T-helper 9 cell (primary cell): ENCODE data around the gene GRM1.

Experiments used
- DNase-seq: peaks from one replicate; pipeline ENCODE4 v3.0.0-alpha.2; 2020
- total RNA-seq, 2 donors: gene quantifications; one replicate each; lab custom pipeline; 2026; lab: John Stamatoyannopoulos, UW

GRM1 gene
- total RNA-seq: 0 reads per million in 2 donors

GRCh38 chr6:146028851-146029572 is at the start of gene GRM1:
Gene GRM1, plus strand, starts transcription at chr6:146029062. Its CDS starts 456 bp downstream, at chr6:146029518.
- DNase-seq: no peak

- no peak for DNase-seq
These were observed 19.5 kb upstream of the GRM1 start for GRCh38 chr6:146009338-146009737.

DNA sequence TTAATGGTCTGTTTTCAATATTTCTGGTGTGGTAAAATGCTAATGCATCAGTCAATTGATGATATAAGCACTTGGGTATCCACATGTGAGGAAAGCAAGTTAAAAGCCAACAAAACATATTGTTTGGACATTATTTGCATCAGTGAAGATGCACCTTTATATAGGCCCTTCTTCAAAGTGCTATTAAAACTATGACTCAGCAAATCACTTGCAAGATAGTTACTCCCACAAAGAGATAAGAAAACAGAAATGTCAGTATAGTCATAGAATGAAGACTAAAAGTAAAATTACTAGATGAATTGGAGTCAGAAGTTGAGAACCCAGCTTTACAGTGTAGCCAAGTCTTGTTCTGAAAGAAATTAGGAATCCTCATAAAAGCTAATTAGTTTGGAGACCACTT is 14.6 kb upstream of the GRM1 start:
- no peak for DNase-seq

GRCh38 chr6:146017672-146018071 is 11.2 kb upstream of the GRM1 start:
- DNase-seq: no peak

GRCh38 chr6:146026873-146027272 is 2.0 kb upstream of the GRM1 start:
- DNase-seq: no peak

- DNase-seq: no peak
These were observed 1.1 kb upstream of the GRM1 start for GRCh38 chr6:146027586-146028251.

- DNase-seq: peak; percentile 23
These were observed 538 bp upstream of the GRM1 start for GRCh38 chr6:146028252-146028795.

DNA sequence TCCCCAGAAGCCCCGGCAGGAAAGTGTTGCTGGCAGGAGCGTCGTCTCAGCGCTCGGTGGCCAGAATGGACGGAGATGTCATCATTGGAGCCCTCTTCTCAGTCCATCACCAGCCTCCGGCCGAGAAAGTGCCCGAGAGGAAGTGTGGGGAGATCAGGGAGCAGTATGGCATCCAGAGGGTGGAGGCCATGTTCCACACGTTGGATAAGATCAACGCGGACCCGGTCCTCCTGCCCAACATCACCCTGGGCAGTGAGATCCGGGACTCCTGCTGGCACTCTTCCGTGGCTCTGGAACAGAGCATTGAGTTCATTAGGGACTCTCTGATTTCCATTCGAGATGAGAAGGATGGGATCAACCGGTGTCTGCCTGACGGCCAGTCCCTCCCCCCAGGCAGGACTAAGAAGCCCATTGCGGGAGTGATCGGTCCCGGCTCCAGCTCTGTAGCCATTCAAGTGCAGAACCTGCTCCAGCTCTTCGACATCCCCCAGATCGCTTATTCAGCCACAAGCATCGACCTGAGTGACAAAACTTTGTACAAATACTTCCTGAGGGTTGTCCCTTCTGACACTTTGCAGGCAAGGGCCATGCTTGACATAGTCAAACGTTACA is 817 bp downstream of the GRM1 start:
- no peak for DNase-seq

GRCh38 chr6:146032387-146032786 is 3.5 kb downstream of the GRM1 start:
- no peak for DNase-seq

- DNase-seq: no peak
These were observed 11.5 kb downstream of the GRM1 start for GRCh38 chr6:146040360-146040759.

DNA sequence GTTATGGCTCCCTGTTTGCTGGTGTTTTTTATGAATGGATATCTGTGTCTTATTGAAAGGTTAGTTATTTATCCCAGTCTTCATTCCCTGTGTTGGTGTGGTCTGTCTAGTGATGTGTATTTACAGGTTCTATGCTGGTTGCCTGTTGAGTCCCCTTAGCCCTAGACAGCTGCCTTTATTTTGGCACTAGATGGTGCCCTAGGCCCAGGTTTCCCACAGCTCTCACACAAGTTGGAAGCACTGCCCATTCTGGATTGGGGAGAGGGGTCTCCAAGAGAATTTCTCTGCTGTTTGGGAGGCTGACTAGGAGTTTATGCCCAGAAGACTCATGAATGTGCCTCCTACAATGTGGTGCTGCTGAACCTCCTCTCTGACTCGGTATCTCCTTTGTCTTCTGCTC is 12.4 kb downstream of the GRM1 start:
- DNase-seq: no peak

DNA sequence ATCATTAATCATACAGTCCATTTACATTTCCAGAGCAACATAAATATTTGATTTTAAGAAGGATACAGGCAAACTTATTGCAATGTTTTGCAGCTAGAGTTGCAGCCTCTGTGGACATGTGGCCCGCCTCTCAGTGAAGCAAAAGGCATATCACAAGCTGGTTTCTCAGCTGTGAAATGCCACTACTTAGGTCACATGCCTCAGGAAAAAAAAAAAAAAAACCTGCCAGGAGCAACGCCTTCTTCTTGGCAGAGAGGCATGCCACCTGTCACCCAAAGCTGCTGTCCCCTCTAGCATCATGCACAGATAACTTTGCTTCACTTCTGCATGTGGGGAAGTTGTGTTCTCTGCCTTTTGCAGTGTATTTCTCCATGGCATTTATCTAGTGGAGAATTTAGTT is 18.5 kb downstream of the GRM1 start:
- no peak for DNase-seq

GRCh38 chr6:146050168-146050567 is 21.3 kb downstream of the GRM1 start:
- no peak for DNase-seq

DNA sequence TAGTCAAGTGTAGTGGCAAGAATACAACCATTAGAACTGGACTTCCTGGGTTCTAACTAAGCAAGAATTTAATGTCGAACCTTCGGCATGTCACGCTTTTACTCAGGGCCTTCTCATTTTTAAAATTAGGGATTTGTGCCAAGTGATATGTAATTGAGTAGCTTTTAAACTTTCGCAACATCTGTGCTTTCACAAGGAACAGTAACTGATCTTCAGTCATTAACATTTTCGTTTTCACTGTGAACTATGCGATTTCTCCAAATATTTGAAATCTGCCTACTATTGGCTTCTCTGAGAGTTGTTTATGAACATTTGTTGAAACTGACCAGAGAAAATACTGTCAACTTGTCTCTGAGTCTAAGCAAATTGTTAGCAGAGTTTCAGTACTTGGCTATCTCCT is 27.6 kb downstream of the GRM1 start:
- no peak for DNase-seq

DNA sequence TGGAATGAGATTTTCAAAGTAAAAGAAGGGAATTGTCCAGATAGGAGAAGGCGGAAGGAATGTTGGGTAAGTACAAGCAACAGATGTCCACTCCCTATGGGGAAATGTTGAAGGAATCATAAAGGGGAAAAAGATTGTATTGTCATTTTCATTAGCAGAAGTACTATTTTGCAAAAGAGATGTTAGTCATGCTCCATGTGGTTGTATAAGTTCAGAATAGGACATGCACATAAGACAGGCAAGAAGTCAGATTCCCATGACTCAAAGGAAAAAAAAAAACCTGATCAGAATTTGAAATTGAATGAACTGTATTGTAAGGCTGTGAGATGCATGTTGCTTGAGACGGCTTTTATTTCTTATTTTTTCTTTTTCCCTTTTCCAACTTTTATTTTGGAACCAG is 36.8 kb downstream of the GRM1 start:
- no peak for DNase-seq

GRCh38 chr6:146066506-146066905 is 37.6 kb downstream of the GRM1 start:
- DNase-seq: no peak

DNA sequence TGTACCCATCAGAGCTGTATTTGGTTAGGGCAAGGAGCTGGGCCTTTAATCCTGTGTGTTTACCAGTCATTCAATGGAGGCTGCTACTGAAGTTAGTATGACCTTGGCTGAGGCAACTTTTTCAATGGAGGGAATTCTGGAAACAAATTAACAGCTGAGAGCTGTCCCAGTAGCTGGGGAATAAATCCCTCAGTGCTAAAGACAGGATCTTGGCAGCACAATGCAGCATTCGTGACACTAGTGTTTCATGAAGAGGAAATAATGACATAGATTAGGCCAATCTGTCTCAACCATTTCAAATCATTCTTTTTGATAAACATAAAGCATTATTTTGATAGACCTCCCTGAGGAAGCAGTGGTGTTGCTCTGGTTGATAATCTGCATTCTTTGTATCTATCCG is 42.9 kb downstream of the GRM1 start:
- no peak for DNase-seq

GRCh38 chr6:146077992-146078391 is 49.1 kb downstream of the GRM1 start:
- no peak for DNase-seq

DNA sequence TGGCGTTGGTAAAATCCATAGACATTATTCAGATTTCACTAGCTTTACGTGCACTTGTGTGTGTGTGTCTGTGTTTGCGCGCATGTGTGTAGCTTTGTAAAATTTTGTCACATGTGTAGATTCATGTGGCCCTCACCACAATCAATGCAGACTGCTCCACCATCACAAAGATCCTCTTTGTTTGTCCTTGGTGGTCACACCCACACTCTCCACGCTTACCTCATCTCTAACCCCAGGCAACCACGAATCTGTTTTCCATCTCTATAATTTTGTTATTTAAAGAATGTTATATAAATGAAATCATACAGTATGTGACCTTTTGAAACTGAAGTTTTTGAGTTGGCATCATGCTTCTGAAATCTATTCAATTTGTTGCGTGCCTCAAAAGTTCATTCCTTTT is 58.5 kb downstream of the GRM1 start:
- DNase-seq: no peak

DNA sequence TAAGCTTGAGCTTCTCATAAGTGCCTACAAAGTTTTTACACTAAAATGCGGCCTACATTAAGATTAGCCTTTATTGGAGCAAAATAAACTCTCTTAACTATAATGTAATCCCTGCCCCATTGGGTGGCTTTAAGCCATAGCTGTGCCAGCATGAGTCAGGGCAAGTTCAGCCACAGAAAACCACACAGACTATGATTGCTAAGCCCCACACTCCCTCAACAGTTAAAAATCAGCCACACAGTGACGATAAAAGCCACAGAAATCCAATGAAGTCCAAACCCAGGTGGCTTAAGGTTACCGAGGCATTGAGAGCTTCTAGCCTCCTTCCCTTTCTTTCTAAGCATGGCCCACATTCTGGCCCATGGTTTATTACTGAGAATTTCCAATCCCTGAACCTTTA is 61.6 kb downstream of the GRM1 start:
- DNase-seq: no peak

DNA sequence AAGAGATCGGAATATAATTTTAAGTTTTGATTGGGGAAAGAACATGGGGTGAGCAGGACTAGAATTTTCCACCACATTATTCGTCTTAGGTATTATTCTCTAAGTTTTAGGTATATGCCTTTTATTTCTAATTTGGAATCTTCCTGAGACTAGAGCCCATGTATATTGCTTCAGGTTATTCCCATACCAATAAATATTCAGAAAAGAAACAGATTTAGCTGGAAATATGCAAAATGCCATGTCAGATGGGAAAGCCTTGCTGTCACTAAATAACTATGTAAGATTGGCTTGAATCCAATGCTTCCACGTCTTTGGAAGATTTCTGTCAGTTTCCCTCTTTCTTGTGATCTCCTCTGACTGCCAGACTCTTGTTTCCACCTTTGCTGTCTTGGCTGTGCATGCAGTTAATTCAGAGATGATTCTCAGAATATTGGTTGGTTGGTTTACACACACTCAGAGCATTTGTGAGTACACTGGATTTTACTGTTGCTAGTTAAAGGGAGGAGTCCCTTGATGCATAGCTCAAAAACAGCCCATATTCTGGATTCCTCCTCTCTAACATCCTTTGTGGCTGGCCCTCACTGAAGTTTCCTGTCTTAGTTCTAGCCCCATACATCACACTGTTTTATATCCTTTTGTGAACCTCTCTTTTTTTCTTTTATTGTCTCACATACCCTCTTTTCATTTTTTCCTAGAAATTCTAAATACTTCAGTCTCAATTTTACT is 64.3 kb downstream of the GRM1 start:
- no peak for DNase-seq

- no peak for DNase-seq
These were observed 66.6 kb downstream of the GRM1 start for GRCh38 chr6:146095481-146095880.

GRCh38 chr6:146097586-146097985 is 68.7 kb downstream of the GRM1 start:
- no peak for DNase-seq
